GM21717 (cell line): ENCODE data around the gene LAIR1.
"Not testable (repeated sequence)": the region's sequence is repeated elsewhere in the genome, so short reads cannot be mapped to it uniquely, and the experiment has no call there.

ENCODE experiments used
- ATAC-seq: cut with Tn5 transposase; IDR thresholded peaks from one replicate; pipeline ENCODE4 v1.9.1; 2021; ENCODE audit warnings: mild to moderate bottlenecking, moderate library complexity; ENCODE audit not compliant: unreplicated experiment

Gene LAIR1

GRCh38 chr19:54343868-54344267 lies 20.9 kb downstream of the LAIR1 start:
- no peak for ATAC-seq

GRCh38 chr19:54341295-54341694 lies 23.4 kb downstream of the LAIR1 start:
- no peak for ATAC-seq

- no peak for ATAC-seq
Observed at GRCh38 chr19:54339646-54340358, 24.9 kb downstream of the LAIR1 start.

GRCh38 chr19:54338521-54338920 lies 26.2 kb downstream of the LAIR1 start:
- no peak for ATAC-seq

DNA sequence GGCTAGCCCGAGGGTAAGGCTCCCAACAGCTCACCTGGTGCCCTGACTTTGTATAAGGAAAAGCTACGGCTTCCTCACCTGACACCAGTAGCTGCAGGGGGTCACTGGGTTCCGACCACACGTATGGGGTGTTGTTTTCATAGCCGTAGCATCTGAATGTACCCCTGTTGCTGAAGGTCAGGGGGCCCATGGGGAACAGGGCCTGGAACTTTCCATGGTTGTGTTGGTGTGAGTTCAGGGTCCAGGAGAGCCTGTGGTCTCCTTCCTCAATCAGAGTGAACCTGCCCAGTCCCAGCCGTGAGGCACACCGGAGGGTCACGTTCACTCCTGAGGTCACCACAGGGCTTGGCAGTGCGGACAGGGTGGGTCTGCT lies 26.9 kb downstream of the LAIR1 start:
- ATAC-seq, result no peak

DNA sequence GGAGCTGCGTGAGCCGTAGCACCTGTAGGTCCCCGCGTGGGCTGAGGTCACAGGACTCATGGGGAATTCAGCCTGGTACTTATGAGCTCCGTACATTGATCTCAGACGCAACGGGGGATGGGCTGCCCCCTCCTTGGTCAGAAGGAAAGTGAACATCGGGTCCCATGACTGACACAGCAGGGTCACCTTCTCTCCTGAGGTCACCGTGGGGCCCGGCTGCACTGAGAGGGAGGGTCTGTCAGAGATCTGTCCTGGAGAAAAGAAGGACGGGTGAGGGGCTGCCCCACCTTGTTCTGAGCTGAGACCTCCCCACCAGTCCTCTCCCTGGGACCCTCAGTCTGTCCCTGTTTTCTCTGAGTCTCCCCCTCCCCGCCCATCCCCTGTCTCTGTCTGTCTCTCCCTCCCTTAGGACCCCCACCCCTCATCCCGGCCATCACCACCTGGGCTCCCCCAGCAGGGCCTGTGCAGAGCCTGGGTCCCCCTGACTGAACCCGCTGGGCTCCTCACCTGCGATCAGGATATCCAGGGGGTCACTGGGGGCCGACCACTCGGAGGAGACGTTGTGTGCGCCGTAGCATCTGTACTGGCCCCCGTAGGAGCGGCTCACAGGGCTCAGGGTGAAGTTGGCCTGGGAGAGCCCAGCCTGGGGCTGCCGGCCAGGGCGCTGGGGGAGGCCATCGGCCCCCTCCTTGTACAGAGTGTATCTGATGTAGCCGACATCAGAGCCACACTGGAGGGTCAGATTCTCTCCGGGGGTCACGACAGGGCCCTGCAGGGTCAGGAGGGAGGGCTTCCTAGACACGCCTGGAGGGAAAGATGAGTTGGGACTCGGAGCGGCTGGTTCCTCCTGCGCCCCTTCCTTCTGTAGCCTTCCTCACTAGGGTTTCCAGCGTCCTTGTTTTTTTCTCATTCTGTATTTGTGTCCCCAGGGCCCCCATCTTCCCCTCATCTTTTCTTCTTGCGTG lies 27.6 kb downstream of the LAIR1 start:
- no peak for ATAC-seq

GRCh38 chr19:54335979-54336892 lies 28.5 kb downstream of the LAIR1 start:
- no peak for ATAC-seq

DNA sequence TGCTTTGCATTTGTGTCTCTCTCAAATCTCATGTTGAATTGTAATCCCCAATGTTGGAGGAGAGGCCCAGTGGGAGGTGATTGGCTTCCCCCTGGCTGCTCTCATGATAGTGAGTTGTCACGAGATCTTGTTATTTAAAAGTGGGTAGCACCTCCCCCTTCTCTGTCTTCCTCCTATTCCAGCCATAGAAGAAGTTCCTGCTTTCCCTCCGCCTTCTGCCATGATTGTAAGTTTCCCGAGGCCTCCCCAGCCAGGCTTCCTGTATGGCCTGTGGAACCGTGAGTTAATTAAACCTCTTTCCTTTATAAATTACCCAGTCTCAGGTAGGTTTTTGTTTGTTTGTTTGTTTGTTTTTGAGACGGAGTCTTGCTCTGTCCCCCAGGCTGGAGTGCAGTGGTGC lies 29.6 kb downstream of the LAIR1 start:
- no peak for ATAC-seq

DNA sequence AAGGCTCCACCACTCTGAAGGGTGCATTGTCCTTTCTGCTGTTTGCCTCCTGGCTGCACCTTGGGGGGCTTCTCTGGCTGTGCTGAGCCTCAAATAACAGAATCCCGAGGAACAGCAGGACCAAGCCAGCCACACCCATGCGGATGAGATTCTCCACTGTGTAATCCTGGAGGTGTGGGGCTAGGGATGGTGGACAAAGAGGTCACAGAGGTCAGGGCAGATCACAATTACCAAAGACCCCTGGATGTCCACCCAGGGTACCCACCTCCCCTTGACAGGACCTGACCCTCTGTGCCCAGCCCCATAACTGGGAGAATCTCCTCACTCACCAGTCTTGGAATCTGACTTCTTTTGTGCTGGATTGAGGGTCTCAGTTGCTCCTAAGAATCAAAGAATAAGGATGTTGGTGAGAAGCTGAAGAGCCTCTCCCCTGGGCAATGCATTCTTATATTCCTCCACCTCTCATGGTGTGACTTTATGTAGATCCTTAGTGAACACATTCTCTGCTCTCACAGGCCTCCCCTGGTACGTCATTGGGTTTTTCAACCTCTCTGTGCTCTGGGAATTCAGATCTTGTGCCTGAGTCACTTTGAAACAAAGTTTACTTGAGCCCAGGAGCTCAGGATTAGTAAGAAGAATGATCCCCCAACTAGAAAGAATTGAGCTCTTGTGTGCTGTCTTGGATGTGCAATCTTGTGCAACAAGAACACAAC lies 31.0 kb downstream of the LAIR1 start:
- ATAC-seq, result no peak

DNA sequence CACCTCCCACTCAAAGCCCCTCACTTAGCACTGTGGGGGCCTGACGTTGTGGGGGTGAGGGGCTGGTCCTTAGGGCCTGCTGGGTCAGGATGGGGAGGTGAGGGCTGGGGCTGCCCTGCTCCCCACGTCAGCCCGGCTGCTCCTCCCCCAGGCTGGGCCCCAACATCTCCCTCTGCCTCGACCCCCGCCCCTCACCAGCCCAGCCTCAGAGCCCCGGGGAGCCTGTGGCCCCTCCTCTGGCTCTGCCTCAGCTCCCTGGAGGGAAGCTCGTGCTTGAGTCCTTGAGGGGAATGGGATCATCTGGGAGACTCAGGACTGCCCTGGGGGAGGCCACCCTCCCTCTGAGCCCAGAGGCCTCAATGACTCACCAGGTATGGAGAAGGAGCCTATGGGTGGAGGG lies 32.6 kb downstream of the LAIR1 start:
- no peak for ATAC-seq

DNA sequence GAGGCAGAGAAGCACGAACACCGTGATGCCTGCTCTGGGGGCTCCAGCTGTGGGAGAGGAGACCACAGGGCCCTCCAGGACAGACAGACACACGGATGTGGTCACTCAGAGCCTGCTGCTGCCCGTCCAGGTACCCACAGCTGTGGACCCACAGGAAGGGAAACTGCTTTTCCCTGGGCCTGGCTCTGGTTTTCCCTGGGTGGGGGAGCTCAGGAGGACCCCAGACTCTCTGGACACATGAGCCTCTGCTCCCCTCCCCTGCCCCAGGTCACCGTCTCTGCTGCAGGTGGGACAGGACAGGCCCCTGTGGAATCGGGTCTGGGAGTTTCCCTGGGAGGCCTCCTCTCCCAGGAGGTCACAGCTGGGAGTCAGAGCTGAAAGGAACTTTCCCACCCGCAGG lies 33.1 kb downstream of the LAIR1 start:
- ATAC-seq, result no peak

DNA sequence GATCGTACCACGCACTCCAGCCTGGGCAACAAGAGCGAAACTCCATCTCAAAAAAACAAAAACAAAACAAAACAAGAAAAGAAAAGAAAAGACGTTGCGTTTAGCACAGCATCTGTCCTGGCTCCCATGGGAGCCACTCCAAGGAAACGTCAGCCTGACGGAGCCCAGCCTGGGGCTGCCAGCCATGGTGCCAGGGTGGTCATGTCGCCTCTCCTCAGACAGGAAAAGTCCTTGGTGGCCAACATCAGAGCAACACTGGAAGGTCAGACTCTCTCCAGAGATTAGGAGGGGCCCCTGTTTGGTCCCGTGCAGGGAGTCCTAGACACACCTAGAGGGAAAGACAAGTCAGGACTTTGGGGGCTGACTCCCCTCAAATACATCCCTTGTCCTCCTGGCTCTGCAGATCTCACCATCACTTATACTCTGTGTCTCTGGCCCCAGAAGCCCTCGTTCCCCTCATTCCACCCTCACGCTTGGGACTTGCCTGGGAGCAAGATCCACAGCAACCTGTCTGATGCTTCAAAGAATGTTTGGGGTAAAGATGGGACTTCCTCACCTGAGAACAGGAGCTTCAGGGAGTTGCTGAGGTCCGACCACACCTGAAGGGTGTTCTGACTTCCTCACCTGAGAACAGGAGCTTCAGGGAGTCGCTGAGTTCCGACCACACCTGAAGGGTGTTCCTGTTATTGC lies 35.1 kb downstream of the LAIR1 start:
- no peak for ATAC-seq

DNA sequence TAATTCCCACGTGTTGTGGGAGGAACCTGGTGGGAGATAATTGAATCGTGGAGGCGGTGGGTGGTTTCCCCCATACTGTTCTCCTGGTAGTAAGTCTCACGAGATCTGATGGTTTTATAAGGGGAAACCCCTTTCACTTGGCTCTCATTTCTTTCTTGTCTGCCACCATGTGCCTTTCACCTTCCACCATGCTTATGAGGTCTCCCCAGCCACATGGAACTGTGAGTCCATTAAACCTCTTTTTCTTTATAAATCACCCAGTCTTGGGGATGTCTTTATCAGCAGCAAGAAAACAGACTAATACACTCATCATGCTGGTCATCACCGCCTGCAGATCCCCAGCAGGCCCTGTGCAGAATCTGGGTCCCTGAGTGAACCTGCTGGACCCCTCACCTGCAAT lies 36.0 kb downstream of the LAIR1 start:
- not testable (repeated sequence) for ATAC-seq

DNA sequence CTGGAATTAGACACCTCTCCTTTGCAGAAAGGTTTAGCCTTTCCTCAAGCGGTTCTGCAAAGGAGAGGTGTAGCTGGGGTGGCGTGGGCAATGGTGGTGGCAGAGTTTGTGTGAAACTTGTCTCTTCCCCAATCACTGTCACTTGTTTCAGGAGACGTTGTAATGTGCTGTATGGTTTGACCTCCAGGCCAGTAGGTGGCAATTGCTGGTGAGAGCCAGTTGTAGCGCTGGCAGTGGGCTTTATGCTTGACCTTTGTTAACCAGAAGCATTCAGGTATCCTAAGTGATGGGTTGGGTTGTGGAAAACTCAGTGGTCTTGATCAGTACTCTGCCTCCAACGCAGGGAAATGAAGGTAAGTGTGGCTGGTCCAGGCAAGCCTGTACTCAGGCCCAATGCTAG lies 39.1 kb downstream of the LAIR1 start:
- no peak for ATAC-seq

DNA sequence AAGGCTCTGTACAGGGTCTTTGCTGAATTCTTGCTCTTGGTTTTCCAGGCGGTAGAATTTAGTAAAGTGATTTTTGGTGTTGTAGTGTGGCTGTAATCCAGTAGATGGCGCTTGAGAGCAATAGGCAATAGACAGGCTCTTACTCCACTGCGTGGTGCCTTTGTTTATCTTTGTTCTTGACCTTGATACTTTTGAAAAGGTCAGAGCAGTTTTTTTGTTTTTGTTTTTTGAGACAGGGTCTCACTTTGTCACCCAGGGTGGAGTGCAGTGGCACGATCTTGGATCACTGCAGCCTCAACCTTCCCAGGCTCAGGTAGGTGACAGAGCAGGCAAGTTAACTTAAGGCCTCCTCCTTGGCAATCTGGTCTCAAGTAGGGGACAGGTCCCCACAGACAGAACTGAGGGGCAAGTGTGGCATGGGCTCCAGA lies 39.5 kb downstream of the LAIR1 start:
- no peak for ATAC-seq

- ATAC-seq, result no peak
Observed at GRCh38 chr19:54324071-54324470, 40.7 kb downstream of the LAIR1 start.

GRCh38 chr19:54322934-54323333 lies 41.8 kb downstream of the LAIR1 start:
- not testable (repeated sequence) for ATAC-seq

DNA sequence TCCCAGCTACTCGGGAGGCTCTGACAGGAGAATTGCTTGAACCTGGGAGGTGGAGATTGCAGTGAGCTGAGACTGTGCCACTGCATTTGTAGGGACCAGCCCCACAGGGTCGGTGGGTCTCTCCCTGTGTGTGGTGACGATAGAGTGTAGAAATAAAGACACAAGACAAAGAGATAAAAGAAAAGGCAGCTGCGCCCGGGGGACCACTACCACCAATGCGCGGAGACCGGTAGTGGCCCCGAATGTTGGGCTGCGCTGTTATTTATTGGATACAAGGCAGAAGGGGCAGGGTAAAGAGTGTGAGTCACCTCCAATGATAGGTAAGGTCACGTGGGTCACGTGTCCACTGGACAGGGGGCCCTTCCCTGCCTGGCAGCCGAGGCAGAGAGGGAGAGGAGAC lies 42.4 kb downstream of the LAIR1 start:
- not testable (repeated sequence) for ATAC-seq

GRCh38 chr19:54319892-54320670 lies 44.6 kb downstream of the LAIR1 start:
- no peak for ATAC-seq
